ENCODE measurements around the gene PHOX2B.

The PHOX2B gene

GRCh38 chr4:41709844-41710481 lies 38.6 kb downstream of the PHOX2B start:
- no peak for DNase-seq

GRCh38 chr4:41703785-41704184 lies 44.7 kb downstream of the PHOX2B start:
- DNase-seq = no peak

GRCh38 chr4:41702770-41703169 lies 45.8 kb downstream of the PHOX2B start:
- no peak for DNase-seq

GRCh38 chr4:41701983-41702382 lies 46.5 kb downstream of the PHOX2B start:
- no peak for DNase-seq

- no peak for DNase-seq
Measured at GRCh38 chr4:41696763-41697162, 51.8 kb downstream of the PHOX2B start.

GRCh38 chr4:41696131-41696530 lies 52.4 kb downstream of the PHOX2B start:
- DNase-seq = no peak

Measured in NCI-H82 (cell line).